ENCODE data around the gene ZNF529.

DNA sequence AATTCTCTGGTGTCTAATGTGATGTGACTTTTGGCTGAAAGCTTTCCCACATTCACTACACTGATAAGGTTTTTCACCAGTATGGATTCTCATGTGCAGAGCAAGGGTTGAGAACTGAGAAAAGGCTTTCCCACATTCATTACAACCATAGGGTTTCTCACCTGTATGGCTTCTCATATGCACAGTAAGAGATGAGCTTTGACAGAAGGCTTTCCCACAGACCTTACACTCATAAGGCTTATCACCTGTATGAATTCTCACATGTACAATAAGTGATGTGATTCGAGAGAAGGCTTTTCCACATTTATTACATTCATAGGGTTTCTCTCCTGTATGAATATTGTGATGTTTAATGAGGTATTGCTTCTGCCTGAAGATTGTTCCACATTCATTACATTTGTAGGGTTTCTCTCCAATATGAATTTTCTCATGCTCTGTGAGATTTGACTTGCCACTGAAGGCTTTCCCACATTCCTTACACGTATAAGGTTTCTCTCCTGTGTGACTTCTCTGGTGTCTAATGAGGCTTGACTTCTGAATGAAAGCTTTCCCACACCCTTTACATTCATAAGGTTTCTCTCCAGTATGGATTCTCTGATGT, 59.0 kb downstream of the ZNF529 start:
- TF ChIP-seq, protein P1, sequence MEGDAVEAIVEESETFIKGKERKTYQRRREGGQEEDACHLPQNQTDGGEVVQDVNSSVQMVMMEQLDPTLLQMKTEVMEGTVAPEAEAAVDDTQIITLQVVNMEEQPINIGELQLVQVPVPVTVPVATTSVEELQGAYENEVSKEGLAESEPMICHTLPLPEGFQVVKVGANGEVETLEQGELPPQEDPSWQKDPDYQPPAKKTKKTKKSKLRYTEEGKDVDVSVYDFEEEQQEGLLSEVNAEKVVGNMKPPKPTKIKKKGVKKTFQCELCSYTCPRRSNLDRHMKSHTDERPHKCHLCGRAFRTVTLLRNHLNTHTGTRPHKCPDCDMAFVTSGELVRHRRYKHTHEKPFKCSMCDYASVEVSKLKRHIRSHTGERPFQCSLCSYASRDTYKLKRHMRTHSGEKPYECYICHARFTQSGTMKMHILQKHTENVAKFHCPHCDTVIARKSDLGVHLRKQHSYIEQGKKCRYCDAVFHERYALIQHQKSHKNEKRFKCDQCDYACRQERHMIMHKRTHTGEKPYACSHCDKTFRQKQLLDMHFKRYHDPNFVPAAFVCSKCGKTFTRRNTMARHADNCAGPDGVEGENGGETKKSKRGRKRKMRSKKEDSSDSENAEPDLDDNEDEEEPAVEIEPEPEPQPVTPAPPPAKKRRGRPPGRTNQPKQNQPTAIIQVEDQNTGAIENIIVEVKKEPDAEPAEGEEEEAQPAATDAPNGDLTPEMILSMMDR (conservative IDR thresholded peaks at IDR 0.05; ENCODE audit: low read length) = no peak
- no peak for TF ChIP-seq EZH2phosphoT487 (IDR thresholded peaks at IDR 0.05; ENCODE audit: borderline replicate concordance)

All from Loucy (cell line).